GM19452 (cell line): ENCODE results near the gene PTPRK.
A peak's percentile ranks its signal among the peaks of the same experiment; 100 is the strongest.

Experiments
- ATAC-seq: cut with Tn5 transposase; IDR thresholded peaks from one replicate; pipeline ENCODE4 v1.9.1; 2021; ENCODE audit not compliant: unreplicated experiment

Gene PTPRK

DNA sequence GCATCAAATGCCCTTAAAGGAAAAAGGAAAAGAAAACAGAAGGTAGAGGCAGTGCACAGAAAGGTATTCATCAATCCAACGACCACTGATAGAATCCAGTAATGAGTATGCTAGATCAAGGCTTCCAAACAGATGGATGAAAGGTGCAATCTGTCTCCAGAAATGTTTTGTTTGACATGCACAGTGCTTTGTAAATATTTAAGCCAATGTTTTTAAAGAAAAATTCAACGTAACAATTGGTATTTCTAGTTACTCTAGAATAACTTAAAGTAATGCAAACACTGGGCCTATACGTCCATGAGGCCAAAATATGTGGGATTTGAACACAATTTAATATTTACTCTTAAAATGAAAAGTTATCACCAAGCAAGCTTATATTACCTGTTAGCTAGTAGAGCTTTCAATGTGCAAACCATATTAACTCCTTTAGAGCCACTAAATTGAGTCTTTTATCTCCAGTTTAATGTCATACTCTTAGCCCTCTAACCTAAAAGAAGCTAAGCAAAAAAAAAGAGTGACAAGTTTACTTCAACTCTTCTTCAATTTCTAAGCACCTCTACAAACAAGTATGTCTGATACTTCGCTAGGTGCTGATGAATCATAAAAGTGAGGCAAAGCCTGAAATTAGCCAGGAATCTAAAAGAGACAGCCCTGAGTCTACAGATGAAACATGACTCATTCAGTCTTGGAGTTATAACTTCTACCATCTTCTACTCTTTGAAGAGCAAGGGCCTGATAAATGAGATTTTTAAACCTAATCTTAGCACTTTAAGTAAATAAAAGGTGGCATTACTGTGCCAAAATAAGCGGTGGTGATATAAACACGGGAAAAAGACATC is 169.8 kb downstream of the PTPRK start:
- no peak for ATAC-seq

GRCh38 chr6:128347123-128347522 is 173.3 kb downstream of the PTPRK start:
- no peak for ATAC-seq

- no peak for ATAC-seq
Observed at GRCh38 chr6:128346569-128346968, 173.8 kb downstream of the PTPRK start.

DNA sequence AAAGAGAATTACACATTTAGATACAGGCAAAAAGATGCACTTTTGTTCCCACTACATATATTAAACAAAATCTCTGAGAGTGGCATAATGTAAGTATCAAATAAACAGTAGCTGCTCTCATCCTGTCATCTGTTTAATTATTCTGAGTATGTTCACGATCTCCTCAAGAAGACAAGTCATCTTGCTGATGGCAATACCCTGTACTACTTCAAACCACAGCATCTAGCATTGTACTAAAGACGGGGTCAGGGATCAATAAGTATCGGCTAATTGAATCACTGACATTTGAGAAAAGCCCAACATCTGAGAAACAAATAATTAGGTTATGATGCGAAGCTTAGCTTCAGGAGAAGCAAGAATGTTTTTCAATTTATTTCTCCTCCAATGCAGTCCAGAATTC is 175.1 kb downstream of the PTPRK start:
- no peak for ATAC-seq

- ATAC-seq = no peak
Observed at GRCh38 chr6:128343706-128344105, 176.7 kb downstream of the PTPRK start.

DNA sequence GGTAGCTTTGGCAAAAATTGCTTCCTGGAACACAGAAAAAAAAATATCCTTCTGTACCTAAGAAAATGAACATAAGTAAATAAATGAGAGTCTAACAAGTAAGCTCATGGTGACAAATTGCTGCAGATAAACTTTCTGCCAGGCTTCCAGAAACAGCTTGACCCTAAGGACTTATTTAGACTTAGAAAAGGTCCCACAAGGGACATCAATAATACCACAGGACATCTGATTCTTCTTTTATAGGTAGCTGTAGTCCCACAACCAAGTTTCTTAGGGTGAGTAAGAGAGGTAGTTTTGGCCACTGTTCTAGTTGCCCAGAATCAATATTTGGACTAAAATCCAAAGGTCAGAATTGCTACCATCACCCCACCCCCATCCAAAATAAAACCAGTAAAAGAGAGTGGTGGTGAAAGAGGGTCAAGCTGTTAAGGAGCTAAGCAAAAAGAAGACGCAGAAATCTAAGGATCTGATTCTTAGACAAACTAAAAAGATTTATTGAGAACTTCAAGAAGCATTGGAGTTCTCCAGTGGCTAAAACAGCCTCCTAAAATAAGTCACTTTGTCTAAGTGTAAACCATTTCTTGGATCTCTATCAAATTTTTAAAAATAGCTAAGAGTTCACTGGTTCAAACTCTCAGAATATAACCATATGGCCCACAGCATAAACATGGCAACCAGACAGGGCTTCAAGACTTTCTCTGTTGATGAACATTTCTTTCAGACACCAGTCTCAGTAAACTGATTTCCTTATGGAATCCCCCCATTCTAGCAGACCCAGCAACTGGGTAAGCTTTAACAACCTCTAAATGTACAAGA is 180.6 kb downstream of the PTPRK start:
- ATAC-seq = no peak

DNA sequence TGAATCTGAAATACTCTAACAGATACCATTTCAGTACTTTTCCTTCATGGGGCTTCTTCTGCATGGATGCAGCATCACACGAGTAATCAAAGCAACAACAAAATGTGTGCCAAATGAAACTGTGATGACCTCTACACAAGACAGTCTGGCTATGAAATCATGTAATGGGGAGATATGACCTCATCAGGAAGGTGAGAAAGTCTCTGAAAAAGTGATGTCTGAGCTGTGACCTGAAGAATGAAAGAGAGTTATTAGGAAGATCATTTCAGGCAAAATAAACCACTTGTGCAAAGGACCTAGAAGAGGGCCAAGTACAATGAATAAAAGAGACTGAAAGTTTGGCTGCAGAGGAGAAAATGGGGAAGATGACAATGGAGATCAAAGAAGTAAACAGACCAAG is 182.8 kb downstream of the PTPRK start:
- no peak for ATAC-seq

DNA sequence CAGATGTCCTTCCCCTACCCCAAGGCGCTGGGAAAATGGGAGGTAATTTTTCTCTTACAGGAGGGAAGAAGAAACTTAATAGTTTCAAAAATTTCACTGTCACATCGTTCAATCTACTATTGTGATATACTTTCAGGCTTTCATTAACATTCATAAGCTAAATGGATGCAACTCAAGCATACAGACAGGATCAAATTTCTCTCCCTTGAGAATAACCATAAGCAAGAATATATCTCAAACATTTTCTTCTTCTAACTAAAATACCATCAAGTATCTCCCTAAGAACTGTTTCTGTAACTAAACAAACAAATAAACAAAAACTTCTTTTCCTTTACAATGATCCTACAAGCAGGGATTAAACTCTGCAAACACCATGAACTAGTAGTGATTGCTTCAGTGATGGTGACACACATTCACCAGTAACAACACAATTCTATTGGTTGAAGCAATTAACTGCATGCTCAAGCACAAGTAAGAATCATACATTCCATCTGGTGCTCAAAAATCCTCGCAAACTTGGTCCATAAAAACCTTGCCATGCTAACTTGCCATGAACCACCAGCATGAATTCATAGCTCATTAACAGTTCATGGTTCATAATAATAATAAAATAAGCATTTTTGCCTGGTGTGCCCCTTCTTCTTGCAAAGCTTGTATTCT is 183.8 kb downstream of the PTPRK start:
- no peak for ATAC-seq

DNA sequence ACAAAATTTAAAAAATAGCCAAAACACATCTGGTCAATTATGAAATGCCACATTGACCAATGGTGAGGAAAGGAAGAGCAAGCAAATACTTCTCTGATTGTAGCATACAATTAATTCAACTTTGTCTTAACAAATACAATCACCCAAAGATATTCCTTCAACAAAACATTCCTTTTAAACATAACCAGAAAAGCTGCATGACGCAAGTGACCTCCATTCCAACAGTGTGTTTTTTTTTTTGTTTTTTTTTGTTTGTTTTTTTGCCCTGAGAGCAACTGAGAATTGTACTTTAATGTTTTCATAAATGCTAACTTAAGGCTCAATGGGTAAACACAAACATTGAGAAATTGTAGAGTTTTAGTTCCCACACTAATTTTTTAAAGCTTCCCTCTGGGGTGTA is 184.4 kb downstream of the PTPRK start:
- ATAC-seq = no peak

DNA sequence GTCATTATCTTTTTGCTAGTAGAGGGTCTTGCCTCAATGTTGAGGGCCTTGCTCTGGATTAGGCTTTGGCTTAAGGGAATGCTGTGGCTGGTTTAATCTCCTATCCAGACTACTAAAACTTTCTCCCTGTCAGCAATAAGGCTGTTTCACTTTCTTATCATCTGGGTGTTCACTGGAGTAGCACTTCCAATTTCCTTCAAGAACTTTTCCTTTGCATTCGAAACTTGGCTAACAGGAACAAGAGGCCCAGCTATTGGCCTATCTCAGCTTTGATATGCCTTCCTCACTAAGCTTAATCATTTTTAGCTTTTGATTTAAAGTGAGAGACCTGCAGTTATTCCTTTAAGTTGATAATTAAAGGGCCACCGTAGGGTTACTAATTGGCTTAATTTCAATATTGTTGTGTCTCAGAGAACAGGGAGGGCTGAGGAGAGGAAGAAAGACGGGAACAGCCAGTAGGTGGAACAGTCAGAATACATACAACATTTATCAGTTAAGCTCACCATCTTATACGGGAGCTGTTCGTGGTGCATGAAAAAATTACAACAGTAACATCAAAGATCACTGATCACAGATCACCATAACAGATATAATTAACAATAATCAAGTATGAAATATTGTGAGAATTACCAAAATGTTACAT is 186.7 kb downstream of the PTPRK start:
- no peak for ATAC-seq

DNA sequence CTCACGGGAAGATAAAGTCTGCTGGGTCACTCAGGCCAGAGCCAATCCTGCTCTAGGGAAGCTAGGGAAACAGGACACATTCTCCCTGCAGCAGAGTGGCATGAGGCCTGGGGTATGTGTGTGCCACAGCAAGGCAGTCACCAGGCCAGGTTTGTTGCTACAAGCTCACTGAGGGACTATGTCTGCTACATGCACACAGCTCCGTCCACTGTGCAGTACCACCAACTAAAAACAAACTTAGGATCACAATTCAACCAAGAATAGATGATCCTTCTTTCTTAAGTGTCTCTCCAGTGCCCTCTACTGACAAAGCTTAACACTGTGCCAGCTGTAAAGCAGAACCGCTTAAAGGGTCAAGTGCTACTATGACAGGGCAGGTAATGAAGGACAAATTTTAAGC is 192.5 kb downstream of the PTPRK start:
- ATAC-seq = no peak

- no peak for ATAC-seq
Observed at GRCh38 chr6:128323011-128323410, 197.4 kb downstream of the PTPRK start.

GRCh38 chr6:128319946-128320345 is 200.5 kb downstream of the PTPRK start:
- no peak for ATAC-seq

DNA sequence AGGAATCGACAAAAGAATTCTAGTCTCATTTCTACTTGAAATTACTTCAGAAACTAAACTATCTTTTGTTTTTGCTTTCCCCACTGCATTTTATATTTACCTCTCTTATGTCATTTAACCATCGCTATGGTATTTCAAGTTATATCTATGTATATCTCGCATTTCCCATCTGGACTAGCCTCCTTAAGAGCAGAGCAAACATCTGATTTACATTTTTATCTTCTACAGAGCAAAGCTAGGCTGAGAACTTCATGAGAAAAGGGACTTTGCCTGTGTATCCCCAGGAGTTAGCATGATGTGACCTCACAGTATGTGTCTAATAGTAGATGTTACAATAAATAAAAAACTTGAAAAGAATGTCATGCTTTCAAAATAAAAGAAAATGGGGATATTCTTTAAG is 201.2 kb downstream of the PTPRK start:
- ATAC-seq = no peak

GRCh38 chr6:128316258-128316929 is 204.0 kb downstream of the PTPRK start:
- no peak for ATAC-seq

DNA sequence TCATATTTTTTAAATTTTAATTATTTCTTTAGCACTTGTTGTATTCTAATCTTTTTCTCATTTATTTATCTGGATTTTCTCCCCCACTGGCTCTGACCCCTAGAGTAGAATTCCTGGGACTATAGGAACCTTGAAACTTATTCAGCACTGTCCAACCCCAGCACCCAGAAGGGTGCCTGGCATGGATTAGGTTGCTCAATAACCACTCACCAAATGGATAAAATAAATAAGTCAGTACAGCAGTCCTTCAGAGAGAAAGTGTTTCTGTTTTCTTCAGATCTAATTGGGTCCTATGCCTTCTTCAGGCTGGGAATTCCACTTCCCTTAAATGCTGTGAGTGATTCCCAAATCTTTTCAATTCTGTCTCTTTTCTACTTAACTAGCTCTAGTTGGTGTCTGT is 206.2 kb downstream of the PTPRK start:
- no peak for ATAC-seq

- ATAC-seq = peak; percentile 76
Observed at GRCh38 chr6:128311944-128312570, 208.3 kb downstream of the PTPRK start.

DNA sequence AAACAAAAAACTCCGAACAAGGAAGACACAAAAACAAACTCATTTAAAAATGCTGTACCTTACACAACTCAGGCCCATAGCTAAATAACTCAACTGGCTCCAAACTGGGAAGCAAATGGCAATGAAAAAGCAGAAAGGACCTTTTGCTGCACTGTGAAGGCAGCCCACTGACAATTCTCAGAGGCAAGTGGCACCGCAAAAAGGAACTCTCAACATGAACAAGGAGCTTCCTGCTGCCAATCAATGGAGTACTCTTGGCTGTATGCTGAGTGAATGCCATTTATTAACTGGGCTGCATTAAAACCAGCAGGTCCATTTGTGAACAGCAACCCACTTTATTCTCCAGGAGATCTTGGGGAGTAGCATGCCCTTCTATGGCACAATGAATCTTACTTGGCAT is 209.9 kb downstream of the PTPRK start:
- no peak for ATAC-seq

DNA sequence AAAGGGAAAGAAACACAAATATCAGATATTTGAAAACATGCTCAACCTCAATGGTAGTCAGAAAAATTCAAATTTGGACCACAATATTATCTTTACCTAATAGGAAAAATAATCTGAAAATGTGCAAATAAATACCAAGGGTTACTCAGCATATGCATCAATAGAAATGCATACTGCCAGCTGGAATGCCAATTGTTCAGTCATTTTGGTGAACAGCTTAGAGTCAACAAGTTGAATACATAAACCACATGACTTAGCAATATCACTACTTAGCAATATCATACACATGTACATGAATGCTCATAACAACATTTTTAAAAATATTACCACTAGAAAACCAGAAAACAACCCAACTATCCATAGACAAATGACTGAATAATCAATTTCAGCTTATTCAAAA is 212.7 kb downstream of the PTPRK start:
- ATAC-seq = no peak

- ATAC-seq = no peak
Observed at GRCh38 chr6:128305976-128306375, 214.4 kb downstream of the PTPRK start.
